IMR-90 (cell line): ENCODE data around the gene WASHC1. TPM values are rescaled to one million over a fixed set of nuclear protein-coding genes. Genes with fewer than 3 reads are reported as not detected.
"Not testable (repeated sequence)": the region's sequence is repeated elsewhere in the genome, so short reads cannot be mapped to it uniquely, and the experiment has no call there.

Source experiments
- ATAC-seq: fragments of 200-7000 bp; cut with Tn5 transposase; 2 replicates; pipeline ENCODE4 v1.9.1; 2020; ENCODE audit warnings: low read depth, mild to moderate bottlenecking, moderate library complexity
- BruUV-seq: library from RNA; stranded (reverse); fragments of 400-500 nt; replicated peaks from 2 replicates; lab custom pipeline; 2021; lab: Mats Ljungman, UMichigan
- CTCF ChIA-PET: fragments of 300-600 bp; formaldehyde crosslinking; extraction: SDS; loops from one replicate; lab custom pipeline; 2021; ENCODE audit warnings: antibody characterized with exemption; lab: Yijun Ruan, JAX
- POLR2A ChIA-PET: fragments of 300-600 bp; sonication (Branson Sonifier 250); formaldehyde crosslinking; loops from one replicate; lab custom pipeline; 2022; ENCODE audit warnings: antibody characterized with exemption; ENCODE audit not compliant: unreplicated experiment; lab: Charles Lee
- DNase-seq: peaks from one replicate; pipeline ENCODE4 v3.0.0; 2013
- H2AFZ ChIP-seq: replicated peaks from 2 replicates; pipeline ENCODE3; 2013; ENCODE audit warnings: low read length, mild to moderate bottlenecking; ENCODE audit not compliant: poor library complexity
- H2AK5ac ChIP-seq: 2 replicates; pipeline ENCODE4 v1.6.1; 2013; ENCODE audit warnings: low read depth, low read length, inconsistent platforms
- H2AK9ac ChIP-seq: replicated peaks from 2 replicates; pipeline ENCODE3; 2013; ENCODE audit warnings: mild to moderate bottlenecking, low read depth, low read length, moderate library complexity; ENCODE audit not compliant: poor library complexity
- H2BK120ac ChIP-seq: 2 replicates; pipeline ENCODE4 v1.6.1; 2013; ENCODE audit warnings: low read depth, low read length, inconsistent platforms
- H2BK15ac ChIP-seq: 3 replicates; pipeline ENCODE4 v1.6.1; 2013; ENCODE audit warnings: low read depth, low read length, inconsistent platforms
- H2BK20ac ChIP-seq: 2 replicates; pipeline ENCODE4 v1.6.1; 2013; ENCODE audit warnings: low read depth, mild to moderate bottlenecking, inconsistent platforms, low read length, moderate library complexity
- H2BK5ac ChIP-seq: 2 replicates; pipeline ENCODE4 v1.6.1; 2013; ENCODE audit warnings: mild to moderate bottlenecking, low read depth, low read length, inconsistent platforms; ENCODE audit not compliant: poor library complexity, severe bottlenecking
- H3K14ac ChIP-seq: replicated peaks from 2 replicates; pipeline ENCODE4 v1.6.1; 2013; ENCODE audit warnings: low read depth, low read length, inconsistent platforms
- H3K18ac ChIP-seq: 2 replicates; pipeline ENCODE4 v1.6.1; 2013; ENCODE audit warnings: low read depth, low read length, control low read depth
- H3K23ac ChIP-seq: 2 replicates; pipeline ENCODE4 v1.6.1; 2013; ENCODE audit warnings: low read depth, low read length, inconsistent platforms
- H3K27ac ChIP-seq: 2 replicates; pipeline ENCODE4 v1.5.1; 2013; ENCODE audit warnings: mild to moderate bottlenecking, control low read depth, low read length; ENCODE audit not compliant: insufficient read depth
- H3K27me3 ChIP-seq: 2 replicates; pipeline ENCODE4 v1.6.1; 2013; ENCODE audit warnings: low read length; ENCODE audit not compliant: control insufficient read depth, insufficient read depth
- H3K36me3 ChIP-seq: 2 replicates; pipeline ENCODE4 v1.6.1; 2013; ENCODE audit warnings: low read length, mixed read lengths; ENCODE audit not compliant: control insufficient read depth, insufficient read depth
- H3K4ac ChIP-seq: 2 replicates; pipeline ENCODE4 v1.6.1; 2013; ENCODE audit warnings: low read depth, low read length, inconsistent platforms
- H3K4me1 ChIP-seq: 2 replicates; pipeline ENCODE4 v1.6.1; 2013; ENCODE audit warnings: low read length, mixed read lengths; ENCODE audit not compliant: control insufficient read depth, insufficient read depth
- H3K4me2 ChIP-seq: 2 replicates; pipeline ENCODE4 v1.6.1; 2013; ENCODE audit warnings: low read depth, mild to moderate bottlenecking, control low read depth, low read length, moderate library complexity
- H3K4me3 ChIP-seq: 2 replicates; pipeline ENCODE4 v1.5.1; 2013; ENCODE audit warnings: low read depth, mild to moderate bottlenecking, control low read depth, low read length, moderate library complexity; ENCODE audit not compliant: insufficient read depth
- H3K56ac ChIP-seq: 2 replicates; pipeline ENCODE4 v1.6.1; 2013; ENCODE audit warnings: low read length, inconsistent platforms; ENCODE audit not compliant: insufficient read depth; ENCODE audit errors: extremely low read depth
- H3K79me1 ChIP-seq, 2 experiments: 2 replicates each; pipeline ENCODE4 v1.6.1; 2013; ENCODE audit warnings: low read length in 2 of 2, inconsistent platforms in 1 of 2, low read depth in 1 of 2
- H3K9ac ChIP-seq: 2 replicates; pipeline ENCODE4 v1.6.1; 2013; ENCODE audit warnings: low read depth, low read length, control low read depth
- H3K9me1 ChIP-seq: 2 replicates; pipeline ENCODE4 v1.6.1; 2013; ENCODE audit warnings: low read length, inconsistent platforms; ENCODE audit not compliant: insufficient read depth
- H3K9me3 ChIP-seq: 2 replicates; pipeline ENCODE4 v1.6.1; 2013; ENCODE audit warnings: low read length; ENCODE audit not compliant: control insufficient read depth, insufficient read depth
- H4K20me1 ChIP-seq: 2 replicates; pipeline ENCODE4 v1.6.1; 2013; ENCODE audit warnings: low read length, inconsistent platforms; ENCODE audit not compliant: insufficient read depth
- H4K5ac ChIP-seq: 2 replicates; pipeline ENCODE4 v1.6.1; 2013; ENCODE audit warnings: mild to moderate bottlenecking, low read depth, low read length, control low read depth
- H4K8ac ChIP-seq, 2 experiments: 2 replicates each; pipeline ENCODE4 v1.6.1; 2013; ENCODE audit warnings: low read depth in 2 of 2, low read length in 2 of 2, control low read depth in 1 of 2, inconsistent platforms in 1 of 2
- H4K91ac ChIP-seq: 2 replicates; pipeline ENCODE4 v1.6.1; 2013; ENCODE audit warnings: low read depth, low read length, inconsistent platforms; ENCODE audit not compliant: insufficient read depth
- WGBS, 2 experiments: methylation state at CpG; one replicate each; pipeline versions ENCODE4 v1.1.5 to v1.1.7; 2013; ENCODE audit warnings: missing lambda C conversion rate in 2 of 2; ENCODE audit not compliant: insufficient read length in 1 of 2; ENCODE audit errors: extremely low coverage in 2 of 2; 5-methylcytosine and 5-hydroxymethylcytosine counted together
- dilution Hi-C: fragments of 300-500 bp; cut with HindIII; formaldehyde crosslinking; loops from one replicate; pipeline ENCODE4 v1.14.3; 2018; ENCODE audit warnings: low sequenced_read_pairs; ENCODE audit not compliant: unreplicated experiment
- in situ Hi-C: fragments of 300-500 bp; cut with MboI; formaldehyde crosslinking; loops from 3 replicates; pipeline ENCODE4 v1.14.3; 2019; ENCODE audit warnings: low sequenced_read_pairs, inconsistent platforms, mixed read lengths
- intact Hi-C: fragments of 100-400 bp; cut with micrococcal nuclease; formaldehyde crosslinking; loops from 2 replicates; pipeline ENCODE4 v1.10.0; 2022
- polyA plus RNA-seq, 3 experiments: library from polyadenylated mRNA; depleted of rRNA; stranded (reverse); fragments of >200 nt; gene quantifications; 2 replicates each; pipeline ENCODE4 v1.2.3, GENCODE V29; 2012; ENCODE audit warnings: low replicate concordance in 1 of 3
- total RNA-seq: library from RNA; depleted of rRNA; stranded (reverse); fragments of >200 nt; gene quantifications from 2 replicates; pipeline ENCODE4 v1.2.3, GENCODE V29; 2012

The WASHC1 gene
- total and polyA plus RNA-seq, 2 of the 4 experiments (the other 2 are of a cell fraction), result 3.0 to 13.7 TPM

DNA sequence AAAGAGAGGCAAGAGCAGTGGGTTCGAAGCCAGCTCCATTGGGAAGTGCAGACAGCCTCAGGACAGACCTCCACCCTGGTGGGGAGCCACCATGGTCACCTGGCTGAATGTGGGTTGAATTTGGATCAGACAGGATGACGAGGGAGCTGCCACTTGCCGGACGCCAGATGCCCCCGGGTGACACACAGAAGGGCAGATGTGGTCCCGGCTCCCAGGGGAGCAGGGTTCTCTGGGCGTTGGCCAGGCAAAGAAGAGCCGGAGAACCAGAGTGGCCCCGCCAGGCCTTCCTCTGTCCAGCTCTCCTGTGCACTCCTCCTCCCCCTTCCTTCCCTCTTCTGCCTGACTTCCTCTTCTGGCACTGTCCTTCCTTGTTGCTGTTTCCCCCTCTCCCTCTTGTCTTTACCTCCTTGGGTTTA is 12.0 kb upstream of the WASHC1 start:
- not testable (repeated sequence) for ATAC-seq, BruUV-seq

DNA sequence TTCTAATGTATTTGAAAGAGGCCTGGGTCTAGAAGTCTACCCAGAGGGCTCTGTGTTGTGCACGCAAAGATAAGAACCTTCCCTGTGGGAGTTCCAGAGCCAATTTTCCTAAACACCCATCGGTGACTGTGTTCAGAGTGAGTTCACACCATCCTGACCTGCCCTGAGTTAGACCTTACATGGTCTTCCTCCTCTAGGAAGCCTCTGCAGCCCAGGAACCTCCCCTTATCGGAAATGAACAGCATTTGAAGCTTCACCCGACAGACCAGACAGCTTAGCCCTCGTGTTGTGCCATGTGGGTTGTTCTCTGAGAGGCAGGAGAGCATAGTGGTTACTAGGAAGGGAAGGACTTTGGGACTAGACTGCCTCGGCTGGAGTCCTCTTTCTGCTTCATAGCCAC is 3.1 kb upstream of the WASHC1 start:
- H3K4ac ChIP-seq, H2AK9ac ChIP-seq, H3K18ac ChIP-seq, H3K56ac ChIP-seq, H4K20me1 ChIP-seq, H2AK5ac ChIP-seq, H2BK120ac ChIP-seq, H3K9me3 ChIP-seq, H3K4me2 ChIP-seq, intact Hi-C loops, H3K14ac ChIP-seq, ATAC-seq, H3K79me1 ChIP-seq, H3K4me3 ChIP-seq, H4K8ac ChIP-seq, H3K9me1 ChIP-seq, dilution Hi-C loops, H3K36me3 ChIP-seq, in situ Hi-C loops, POLR2A ChIA-PET, H4K91ac ChIP-seq, H3K23ac ChIP-seq, H3K27me3 ChIP-seq, CTCF ChIA-PET, H2BK5ac ChIP-seq, H2BK15ac ChIP-seq, BruUV-seq, H2AFZ ChIP-seq, DNase-seq, H3K9ac ChIP-seq, H3K27ac ChIP-seq, H4K5ac ChIP-seq, H2BK20ac ChIP-seq, H3K4me1 ChIP-seq: not testable (repeated sequence)
- WGBS, 2 experiments, result no CpG with 5 or more reads among the region's 6 CpGs

More for the DNA sequence above, 12.0 kb upstream of the WASHC1 start:
- H3K56ac ChIP-seq, H4K8ac ChIP-seq, DNase-seq, H2BK120ac ChIP-seq, CTCF ChIA-PET, H2BK5ac ChIP-seq, H3K18ac ChIP-seq, H3K23ac ChIP-seq, H2AFZ ChIP-seq, dilution Hi-C loops, H4K91ac ChIP-seq, POLR2A ChIA-PET, H2BK20ac ChIP-seq, H4K5ac ChIP-seq, H3K27me3 ChIP-seq, H3K14ac ChIP-seq, H2AK5ac ChIP-seq, H3K4me2 ChIP-seq, H3K27ac ChIP-seq, H3K9me3 ChIP-seq, H2AK9ac ChIP-seq, H3K9me1 ChIP-seq, in situ Hi-C loops, H3K79me1 ChIP-seq, H3K36me3 ChIP-seq, H3K4me3 ChIP-seq, H4K20me1 ChIP-seq, H2BK15ac ChIP-seq, H3K9ac ChIP-seq, H3K4ac ChIP-seq, intact Hi-C loops, H3K4me1 ChIP-seq: not testable (repeated sequence)
- 60% methylated on average over 1 of the region's 9 CpGs; no CpG with 5 or more reads in 1 of the 2 experiments for WGBS, 2 experiments
